GM12892 (cell line): ENCODE results near the gene RWDD4.

Experiments
- POLR2A ChIP-seq: IDR thresholded peaks from 2 replicates; pipeline ENCODE4 v1.6.1; 2011; ENCODE audit warnings: low read depth, low read length, control low read depth
- POLR2AphosphoS5 ChIP-seq: IDR thresholded peaks from 2 replicates; pipeline ENCODE4 v1.6.1; 2011; ENCODE audit warnings: low read depth, low read length, control low read depth
- TAF1 ChIP-seq: IDR thresholded peaks from 2 replicates; pipeline ENCODE4 v1.6.1; 2011; ENCODE audit warnings: low read depth, mild to moderate bottlenecking, control low read depth, low read length, borderline replicate concordance

- no peak for TF ChIP-seq POLR2A
- TF ChIP-seq TAF1: no peak
- no peak for TF ChIP-seq POLR2AphosphoS5
Observed at GRCh38 chr4:183612329-183613250, 46.4 kb downstream of the RWDD4 start.
